Right ventricle myocardium inferior (tissue), 1 donor: ENCODE measurements around the gene CFAP57. TPM values are rescaled to one million over a fixed set of nuclear protein-coding genes. Genes with fewer than 3 reads are reported as not detected.
"Not testable (repeated sequence)": the region's sequence is repeated elsewhere in the genome, so short reads cannot be mapped to it uniquely, and the experiment has no call there.

Experiments used
- ATAC-seq: fragments of 200-7000 bp; cut with Tn5 transposase; one replicate; pipeline ENCODE4 v1.9.1; 2020; ENCODE audit warnings: mild to moderate bottlenecking, moderate library complexity
- DNase-seq: peaks from one replicate; pipeline ENCODE4 v3.0.0; 2021; ENCODE audit errors: missing footprints
- intact Hi-C: fragments of 100-400 bp; cut with DNase I; formaldehyde crosslinking; loops from one replicate; pipeline ENCODE4 v1.11.0; 2022
- total RNA-seq: library from RNA; stranded (reverse); fragmentation: NEBNext Ultra II Directional; extraction: Animal tissue kit (Norgen Biotek cat#: 25700); gene quantifications from one replicate; pipeline ENCODE4 v1.2.1, GENCODE V29; 2021
- donor health status: DM: no; HTN: yes; CAD: no; lungs with severe emphysema.

CFAP57 gene
- total RNA-seq, 1 donor from 2014 or later = not detected

DNA sequence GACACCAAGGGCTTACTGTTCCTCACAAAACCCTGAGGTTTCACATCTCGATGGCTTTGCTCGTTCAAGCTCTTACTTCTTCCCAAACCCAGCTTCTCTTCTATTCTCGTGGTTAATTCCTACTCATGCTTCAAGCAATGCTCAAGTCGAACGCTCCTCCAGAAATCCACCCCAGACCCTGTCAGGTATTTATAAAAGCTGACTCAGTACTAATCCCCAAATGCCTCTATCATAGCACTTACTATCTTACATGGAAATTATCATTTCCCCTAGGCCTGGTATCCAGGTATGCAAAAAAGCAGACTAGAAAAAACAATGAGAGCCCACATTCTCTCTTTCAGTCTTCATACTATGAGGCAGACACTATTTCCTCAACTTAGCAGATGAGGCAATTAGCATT is 6.4 kb upstream of the CFAP57 start:
- DNase-seq (no peak), ATAC-seq (no peak)
- intact Hi-C loops = no loop called here

DNA sequence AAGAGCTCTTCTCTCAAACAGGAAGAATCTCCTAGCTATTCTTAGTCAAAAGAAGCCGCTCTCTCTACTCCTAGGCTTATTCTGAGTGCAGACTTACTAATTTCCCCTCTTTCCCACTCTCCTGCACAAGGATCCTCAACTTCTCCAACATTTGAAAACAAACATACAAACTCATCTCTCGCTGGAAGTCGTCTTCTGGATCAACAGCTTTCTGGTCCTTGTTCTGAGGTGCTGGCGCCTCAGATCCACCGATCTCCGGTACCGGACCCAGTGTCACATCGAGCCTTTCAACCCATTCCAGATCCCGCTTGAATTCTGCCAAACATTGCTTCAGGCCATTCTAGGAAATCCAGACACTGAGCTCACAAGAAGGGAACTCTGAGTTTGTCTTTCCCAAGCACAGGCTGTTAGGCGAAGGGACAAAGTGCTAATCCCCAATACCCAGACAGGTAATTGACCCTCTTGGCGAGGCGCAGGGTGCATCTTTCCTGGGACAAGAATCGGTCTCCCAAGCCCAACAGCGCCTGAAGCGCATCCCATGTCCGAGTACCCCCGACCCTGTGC is 736 bp upstream of the CFAP57 start:
- DNase-seq (no peak), ATAC-seq (no peak)
- intact Hi-C loops = loop anchor here (5.0 kb wide), 1 partner anchor 36 kb away; no protein-coding TSS in a partner anchor

DNA sequence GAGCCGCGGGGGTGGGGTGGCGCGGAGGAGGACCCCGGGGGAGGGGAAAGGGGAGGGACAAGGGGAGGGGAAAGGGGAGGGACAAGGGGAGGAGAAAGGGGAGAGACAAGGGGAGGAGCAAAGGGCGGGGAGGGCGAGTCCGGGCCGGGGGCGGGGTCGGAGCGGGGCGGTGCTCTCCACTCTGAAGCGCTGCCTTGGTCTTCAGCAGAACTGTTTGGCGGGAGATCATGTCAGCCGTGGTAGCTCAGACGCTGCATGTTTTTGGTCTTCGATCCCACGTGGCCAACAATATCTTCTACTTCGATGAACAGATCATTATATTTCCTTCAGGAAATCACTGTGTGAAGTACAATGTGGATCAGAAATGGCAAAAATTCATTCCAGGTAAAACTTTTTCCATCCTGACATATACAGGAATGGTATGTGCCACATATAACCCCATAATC is 420 bp downstream of the CFAP57 start:
- DNase-seq = peak; percentile 85
- ATAC-seq = peak; percentile 98
- intact Hi-C loops = loop anchor here (5.0 kb wide), 1 partner anchor 35 kb away; no protein-coding TSS in a partner anchor

DNA sequence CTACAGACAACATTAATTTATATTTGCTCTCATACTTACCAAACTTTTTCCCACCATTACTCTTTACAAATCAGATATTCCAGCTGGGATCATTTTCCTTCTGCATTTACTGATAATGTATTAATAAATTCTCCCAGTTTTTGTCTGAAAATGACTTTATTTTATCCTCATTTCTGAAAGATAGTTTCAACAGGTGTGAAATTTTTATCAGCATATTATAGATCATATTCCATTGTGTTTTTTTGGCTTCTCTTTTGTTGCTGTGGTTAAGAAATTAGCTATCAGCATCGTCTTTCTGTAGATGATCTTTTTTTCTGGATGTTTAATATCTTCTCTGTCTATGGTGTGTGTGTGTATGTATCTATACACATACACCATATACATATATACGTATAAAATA is 2.7 kb downstream of the CFAP57 start:
- DNase-seq (no peak), ATAC-seq (no peak)
- intact Hi-C loops = loop anchor here (5.0 kb wide), 1 partner anchor 32 kb away; no protein-coding TSS in a partner anchor

DNA sequence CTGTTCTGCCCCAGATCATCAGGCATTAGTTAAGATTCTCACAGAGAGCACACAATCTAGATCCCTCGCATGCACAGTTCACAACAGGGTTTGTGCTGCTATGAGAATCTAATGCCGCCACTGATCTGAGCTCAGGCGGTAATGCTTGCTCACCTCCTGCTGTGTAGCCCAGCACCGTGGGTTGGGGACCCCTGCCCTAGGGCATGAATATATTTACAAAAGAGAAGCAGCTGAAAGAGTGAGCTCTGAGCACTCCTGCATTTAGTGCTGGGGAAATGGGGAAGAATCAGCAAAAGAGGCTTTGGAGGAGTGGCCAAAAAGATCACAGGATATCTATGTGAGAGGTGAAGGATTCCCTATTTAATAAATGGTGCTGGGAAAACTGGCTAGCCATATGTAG is 5.6 kb downstream of the CFAP57 start:
- intact Hi-C loops = no loop called here
- ATAC-seq (no peak), DNase-seq (no peak)

DNA sequence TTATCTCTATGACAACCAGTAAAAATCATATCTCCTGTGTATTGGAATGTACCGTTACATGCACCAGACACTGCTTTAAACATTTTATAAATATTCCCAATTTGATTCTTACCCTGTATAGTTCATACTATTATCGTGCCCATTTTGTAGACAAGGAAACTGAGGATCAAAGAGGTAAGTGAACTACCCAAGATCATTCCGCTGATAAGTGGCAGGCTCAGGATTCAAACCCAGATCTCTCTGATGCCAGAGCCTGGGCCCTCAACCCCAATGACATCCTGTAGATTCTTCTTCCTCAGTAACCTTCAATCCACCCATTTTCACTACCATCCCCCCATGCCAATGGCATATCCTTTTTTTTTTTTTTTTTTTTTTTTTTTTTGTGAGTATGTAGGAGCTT is 12.3 kb downstream of the CFAP57 start:
- intact Hi-C loops = no loop called here
- ATAC-seq = no peak
- no peak for DNase-seq

DNA sequence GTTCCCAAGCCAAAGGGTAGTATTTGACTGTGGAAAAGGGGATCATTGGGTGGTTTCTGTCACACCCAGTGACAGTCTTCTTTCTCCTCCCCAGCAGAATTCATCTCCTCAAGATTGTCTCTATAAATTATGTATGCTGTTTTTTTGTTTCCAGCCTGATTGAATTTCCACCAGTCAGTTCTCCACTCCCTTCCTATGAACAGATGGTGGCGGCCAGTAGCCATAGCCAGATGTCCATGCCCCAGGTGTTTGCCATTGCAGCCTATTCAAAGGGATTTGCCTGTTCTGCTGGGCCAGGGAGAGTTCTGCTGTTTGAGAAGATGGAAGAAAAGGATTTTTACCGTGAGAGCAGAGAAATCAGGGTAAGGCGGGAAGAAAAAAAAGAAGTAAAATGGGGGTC is 12.9 kb downstream of the CFAP57 start:
- DNase-seq (no peak), ATAC-seq (no peak)
- intact Hi-C loops = no loop called here

DNA sequence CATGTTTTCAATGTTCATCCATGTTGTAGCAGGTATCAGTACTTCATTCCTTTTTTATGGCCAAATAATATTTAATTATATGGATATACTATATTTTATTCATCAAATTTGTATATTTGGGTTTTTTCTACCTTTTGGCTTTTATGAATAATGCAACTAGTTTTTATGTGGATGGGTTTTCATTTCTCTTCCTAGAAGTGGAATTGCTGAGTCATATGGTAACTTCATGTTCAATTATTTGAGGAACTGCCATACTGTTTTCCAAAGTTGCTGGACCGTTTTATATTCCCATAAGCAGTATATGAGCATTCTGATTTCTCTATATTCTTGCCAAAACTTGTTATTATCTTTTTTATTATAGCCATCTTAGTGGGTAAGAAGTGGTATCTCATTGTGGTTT is 16.0 kb downstream of the CFAP57 start:
- DNase-seq = no peak
- intact Hi-C loops = no loop called here
- ATAC-seq = no peak

DNA sequence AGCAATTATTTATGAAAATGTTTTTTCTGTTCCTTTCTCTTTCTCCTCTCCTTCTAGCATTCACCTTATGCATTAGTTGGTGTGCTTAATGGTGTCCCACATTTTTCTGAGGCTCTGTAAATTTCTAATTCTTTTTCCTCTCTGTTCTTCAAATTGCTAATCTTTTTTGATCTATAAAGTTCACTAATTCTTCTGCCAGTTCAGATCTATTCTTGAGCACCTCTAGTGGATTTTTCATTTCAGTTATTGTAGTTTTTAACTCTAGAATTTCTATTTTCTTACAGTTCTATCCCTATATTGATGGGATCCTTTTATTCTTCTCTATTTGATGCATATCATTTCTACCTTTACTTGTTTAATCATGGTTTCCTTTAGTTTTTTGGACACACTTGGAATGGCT is 22.4 kb downstream of the CFAP57 start:
- intact Hi-C loops = no loop called here
- ATAC-seq = no peak
- DNase-seq = no peak

DNA sequence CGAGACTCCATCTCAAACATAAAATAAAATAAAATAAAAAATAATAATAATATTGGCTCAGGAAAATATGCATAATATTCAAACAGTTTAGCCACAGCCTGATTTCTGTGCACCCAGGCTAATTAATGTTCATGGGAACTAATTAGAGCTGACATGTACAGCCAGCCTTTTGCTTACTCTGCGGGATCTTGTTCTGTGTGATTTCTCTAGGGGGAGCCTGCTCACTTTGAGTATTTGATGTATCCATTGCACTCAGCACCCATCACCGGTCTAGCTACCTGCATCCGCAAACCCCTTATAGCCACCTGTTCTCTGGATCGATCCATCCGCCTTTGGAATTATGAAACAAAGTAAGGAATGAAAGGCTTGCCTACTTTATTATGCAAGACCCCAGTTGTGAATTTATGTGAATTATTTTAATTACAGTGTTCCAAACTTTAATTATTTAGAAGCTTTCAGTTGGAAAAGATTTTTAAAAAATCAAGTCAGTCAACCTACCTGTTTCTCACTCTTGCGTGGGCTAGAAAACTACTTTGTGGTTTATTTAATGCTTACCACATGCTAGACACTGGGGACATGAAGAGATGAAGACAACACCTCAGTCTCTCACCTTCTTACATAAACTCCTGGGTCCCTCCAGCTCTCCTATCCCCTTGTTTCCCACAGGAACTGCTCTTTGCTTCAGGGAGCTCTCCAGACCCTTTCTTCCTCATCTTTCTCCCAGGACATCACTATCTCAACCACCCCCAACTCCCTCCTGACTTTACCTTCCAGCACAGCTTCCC is 25.4 kb downstream of the CFAP57 start:
- no peak for DNase-seq
- ATAC-seq = no peak
- intact Hi-C loops = no loop called here

DNA sequence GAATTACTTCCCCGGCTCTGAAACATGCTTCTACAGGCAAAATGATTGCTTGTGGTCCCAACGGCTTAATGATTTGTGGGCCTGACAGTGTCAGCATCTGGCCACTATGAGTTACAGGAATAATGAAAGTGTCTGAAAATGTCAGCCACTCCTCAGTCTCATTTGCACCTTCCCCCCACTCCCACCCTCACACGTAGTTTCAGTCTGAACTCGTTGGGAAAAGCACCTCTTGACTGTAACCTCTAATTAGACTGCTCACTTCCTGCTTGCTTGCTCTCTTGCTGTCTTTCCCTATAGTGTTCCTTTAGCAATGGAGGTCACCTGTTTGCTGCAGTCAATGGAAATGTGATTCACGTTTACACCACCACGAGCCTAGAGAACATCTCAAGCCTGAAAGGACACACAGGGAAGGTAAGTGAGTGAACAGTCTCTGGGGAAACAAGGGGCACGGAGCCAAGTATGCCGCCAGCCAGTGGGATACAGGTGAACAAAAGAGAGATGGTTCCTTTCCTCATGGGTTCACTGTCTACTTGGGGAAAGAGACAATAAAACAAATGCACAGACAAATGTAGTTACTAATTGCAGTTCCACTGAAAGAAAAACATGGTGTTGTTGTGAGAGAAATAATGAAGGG is 27.1 kb downstream of the CFAP57 start:
- no peak for DNase-seq
- no peak for ATAC-seq
- intact Hi-C loops = no loop called here

DNA sequence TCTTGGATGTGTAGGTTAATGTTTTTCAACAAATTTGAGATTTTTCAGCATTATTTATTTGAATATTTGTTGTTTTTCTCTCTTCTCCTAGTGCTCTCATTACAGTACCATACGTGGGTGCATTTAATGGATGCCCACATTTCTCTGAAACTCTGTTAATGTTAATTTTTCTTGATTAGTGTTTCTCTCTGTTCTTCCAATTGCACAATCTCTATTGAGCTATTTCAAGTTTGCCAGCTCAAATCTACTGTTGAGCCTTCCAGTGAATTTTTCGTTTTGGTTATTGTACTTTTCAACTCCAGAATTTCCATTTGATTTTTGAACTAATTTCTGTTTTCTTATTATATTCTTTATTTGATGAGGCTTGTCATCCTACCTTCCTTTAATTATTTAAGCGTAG is 31.7 kb downstream of the CFAP57 start:
- ATAC-seq (no peak), DNase-seq (no peak)
- intact Hi-C loops = no loop called here

DNA sequence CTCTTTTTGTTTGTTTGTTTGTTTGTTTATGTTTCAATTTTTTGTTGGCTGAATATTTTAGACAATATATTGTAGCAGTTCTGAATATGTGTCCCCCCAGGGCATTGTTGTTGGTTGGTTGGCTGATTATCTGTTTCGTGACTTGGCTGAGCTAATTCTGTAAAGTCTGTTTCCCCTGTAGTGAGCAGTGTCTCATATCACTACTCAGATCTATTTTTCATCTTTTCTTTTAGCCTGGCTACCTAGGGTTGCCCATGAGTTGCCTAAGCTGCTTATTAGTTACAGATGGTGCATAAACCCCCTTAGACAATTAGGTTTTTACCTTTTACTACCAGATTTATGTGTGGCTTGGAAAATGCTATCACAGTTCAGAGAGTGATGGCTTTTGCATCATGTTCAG is 32.3 kb downstream of the CFAP57 start:
- DNase-seq (no peak), ATAC-seq (no peak)
- intact Hi-C loops = no loop called here

DNA sequence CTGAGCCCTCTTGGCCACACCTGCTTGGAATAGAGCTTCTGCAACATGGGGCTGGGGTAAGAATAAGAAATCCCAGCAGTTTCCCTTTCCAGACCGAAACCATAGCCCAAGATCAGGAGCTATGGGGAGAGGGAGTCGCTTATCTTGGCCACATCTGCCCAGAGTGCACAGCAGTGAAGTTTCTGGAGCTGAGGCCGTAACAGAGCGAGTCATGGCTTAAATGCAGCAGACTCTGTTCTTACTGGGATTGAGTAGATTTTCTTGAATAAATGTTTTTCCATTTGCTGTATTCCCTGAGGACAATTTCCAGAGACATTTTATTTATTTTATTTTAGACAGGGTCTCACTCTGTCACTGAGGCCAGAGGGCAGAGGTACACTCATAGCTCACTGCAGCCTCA is 33.5 kb downstream of the CFAP57 start:
- ATAC-seq (no peak), DNase-seq (no peak)
- intact Hi-C loops = loop anchor here (5.0 kb wide), 1 partner anchor 33 kb away; the partner anchor contains the start of genes CFAP57 and EBNA1BP2

DNA sequence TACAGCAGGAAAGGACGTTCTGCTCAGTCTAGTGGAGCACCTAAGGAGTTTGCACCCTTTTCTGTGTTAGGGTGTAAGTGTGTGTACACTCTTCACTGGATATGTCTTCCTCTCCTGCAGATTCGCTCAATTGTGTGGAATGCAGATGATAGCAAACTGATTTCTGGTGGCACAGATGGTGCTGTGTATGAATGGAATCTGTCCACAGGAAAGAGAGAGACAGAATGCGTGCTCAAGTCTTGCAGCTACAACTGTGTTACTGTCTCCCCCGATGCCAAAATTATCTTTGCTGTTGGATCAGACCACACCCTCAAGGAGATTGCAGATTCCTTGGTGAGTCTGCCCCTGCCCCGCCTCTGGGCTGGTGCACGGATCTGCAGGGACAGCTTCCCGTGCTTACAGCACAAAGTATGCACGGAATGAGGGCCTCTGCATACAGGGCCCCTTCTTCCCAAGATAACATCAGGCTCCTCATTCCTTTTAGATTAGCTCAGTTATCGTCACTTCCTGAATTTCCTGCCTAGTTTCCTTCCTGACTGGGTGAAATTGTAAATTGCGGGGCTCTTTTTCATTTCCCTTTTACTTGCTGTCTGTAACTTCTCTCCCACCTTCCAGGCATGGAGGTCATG is 34.6 kb downstream of the CFAP57 start:
- ATAC-seq = peak; percentile 48
- intact Hi-C loops = loop anchor here (5.0 kb wide), 1 partner anchor 34 kb away; the partner anchor contains the start of genes CFAP57 and EBNA1BP2
- DNase-seq = no peak

DNA sequence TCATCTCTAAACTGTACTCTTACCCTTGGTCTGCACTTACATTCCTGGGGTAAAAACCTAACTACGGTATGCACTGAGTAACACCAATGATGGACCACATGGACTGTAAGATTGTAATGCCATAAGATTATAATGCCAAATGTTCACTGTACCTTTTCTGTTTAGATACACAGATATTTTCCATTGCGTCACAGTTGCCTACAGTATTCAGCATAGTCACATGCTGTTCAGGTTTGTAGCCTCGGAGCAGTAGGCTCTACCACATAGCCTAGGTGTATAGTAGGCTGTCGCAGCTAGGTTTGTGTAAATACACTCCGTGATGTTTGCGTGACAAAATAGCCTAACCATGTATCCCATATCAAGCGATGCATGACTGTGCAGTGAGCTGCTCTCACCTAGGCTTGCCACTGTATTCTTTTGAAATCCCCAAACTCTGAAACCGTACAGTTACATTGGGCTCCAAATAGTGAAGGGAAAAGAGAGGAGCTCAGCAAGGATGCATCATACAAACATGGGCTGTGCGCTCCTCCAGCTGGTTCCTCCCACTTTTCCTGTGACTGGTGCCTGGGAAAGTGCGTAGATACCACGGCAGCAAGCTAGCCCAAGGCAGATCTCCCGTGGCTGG is 35.2 kb downstream of the CFAP57 start:
- ATAC-seq (no peak), DNase-seq (no peak)
- intact Hi-C loops = loop anchor here (5.0 kb wide), 1 partner anchor 35 kb away; the partner anchor contains the start of genes CFAP57 and EBNA1BP2

DNA sequence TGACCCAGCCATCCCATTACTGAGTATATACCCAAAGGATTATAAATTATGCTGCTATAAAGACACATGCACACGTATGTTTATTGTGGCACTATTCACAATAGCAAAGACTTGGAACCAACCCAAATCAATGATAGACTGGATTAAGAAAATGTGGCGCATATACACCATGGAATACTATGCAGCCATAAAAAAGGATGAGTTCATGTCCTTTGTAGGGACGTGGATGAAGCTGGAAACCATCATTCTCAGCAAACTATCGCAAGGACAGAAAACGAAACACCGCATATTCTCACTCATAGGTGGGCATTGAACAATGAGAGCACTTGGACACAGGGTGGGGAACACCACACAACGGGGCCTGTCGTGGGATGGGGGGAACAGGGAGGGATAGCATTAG is 36.1 kb downstream of the CFAP57 start:
- intact Hi-C loops = loop anchor here (5.0 kb wide), 1 partner anchor 36 kb away; the partner anchor contains the start of genes CFAP57 and EBNA1BP2
- DNase-seq, ATAC-seq: not testable (repeated sequence)

DNA sequence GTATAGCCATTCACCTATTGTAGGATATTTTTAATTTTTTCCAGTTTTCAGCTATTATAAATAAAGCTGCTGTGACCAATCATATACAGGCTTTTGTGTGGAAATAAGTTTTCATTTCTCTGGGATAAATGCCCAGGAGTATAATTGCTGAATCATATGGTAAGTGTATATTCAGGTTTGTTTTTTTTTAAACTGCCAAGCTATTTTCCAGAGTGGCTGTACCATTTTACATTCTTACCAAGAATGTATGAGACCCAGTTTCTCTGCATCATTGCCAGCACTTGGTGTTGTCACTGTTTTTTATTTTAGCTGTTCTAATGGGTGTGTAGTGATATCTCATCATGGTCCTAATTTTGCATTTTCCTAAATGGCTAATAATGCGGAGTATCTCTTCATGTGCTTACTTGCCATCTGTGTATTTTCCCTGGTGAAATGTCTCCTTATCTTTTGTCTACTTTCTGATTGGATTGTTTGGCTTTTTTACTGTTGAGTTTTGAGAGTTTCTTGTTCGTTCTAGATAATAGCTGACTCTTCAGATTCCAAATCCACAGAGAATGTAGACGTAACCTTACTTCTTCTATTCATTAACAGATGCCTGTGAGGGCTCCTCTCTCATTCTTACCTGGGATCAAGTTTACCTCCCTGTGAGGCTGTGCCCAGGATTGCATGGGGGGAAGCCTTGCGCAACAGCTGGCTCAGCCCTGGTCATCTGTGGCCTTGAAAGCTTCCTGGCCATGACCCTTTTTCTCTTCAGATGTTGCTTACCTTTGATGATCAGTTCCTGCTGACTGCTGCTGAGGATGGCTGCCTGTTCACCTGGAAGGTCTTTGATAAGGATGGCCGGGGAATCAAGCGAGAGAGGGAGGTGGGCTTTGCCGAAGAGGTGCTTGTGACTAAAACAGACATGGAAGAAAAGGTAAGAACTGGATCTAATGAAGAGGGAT is 42.6 kb downstream of the CFAP57 start:
- ATAC-seq = no peak
- intact Hi-C loops = no loop called here
- DNase-seq = no peak
